ENCODE measurements around the gene TEK.

DNA sequence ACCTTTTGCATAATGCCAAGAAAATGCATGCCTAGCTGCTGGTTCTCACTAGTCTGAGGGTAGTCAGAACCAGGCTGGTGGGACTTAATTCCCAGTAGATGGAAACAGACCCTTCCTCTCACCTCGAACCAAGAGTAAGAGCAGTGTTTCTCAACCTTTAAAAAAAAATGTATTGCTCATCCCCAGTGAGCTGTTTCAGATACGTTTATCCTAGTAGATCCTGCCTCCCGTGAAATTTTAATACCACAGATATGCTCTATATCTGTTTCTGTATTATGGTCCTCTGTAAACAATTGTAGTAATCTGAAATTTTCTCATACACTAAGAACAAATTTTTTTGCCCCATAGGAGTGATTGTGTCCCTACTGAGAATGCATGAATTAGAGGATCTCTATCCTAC is 86.2 kb downstream of the TEK start:
- TF ChIP-seq, protein P1, sequence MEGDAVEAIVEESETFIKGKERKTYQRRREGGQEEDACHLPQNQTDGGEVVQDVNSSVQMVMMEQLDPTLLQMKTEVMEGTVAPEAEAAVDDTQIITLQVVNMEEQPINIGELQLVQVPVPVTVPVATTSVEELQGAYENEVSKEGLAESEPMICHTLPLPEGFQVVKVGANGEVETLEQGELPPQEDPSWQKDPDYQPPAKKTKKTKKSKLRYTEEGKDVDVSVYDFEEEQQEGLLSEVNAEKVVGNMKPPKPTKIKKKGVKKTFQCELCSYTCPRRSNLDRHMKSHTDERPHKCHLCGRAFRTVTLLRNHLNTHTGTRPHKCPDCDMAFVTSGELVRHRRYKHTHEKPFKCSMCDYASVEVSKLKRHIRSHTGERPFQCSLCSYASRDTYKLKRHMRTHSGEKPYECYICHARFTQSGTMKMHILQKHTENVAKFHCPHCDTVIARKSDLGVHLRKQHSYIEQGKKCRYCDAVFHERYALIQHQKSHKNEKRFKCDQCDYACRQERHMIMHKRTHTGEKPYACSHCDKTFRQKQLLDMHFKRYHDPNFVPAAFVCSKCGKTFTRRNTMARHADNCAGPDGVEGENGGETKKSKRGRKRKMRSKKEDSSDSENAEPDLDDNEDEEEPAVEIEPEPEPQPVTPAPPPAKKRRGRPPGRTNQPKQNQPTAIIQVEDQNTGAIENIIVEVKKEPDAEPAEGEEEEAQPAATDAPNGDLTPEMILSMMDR (conservative IDR thresholded peaks at IDR 0.05), result no peak
- TF ChIP-seq ZFX (IDR thresholded peaks at IDR 0.05), result no peak
